Trophoblast cell (in vitro differentiated cells and primary cell): ENCODE results near the gene TRIM7.
A peak's percentile ranks its signal among the peaks of the same experiment; 100 is the strongest.

Source experiments
- DNase-seq, 2 donors: peaks; one replicate each; pipeline ENCODE4 v3.0.0-alpha.2; 2016
- H2AFZ ChIP-seq: 2 replicates; pipeline ENCODE4 v1.6.1; 2013; ENCODE audit warnings: low read length, moderate library complexity, mild to moderate bottlenecking; ENCODE audit not compliant: insufficient read depth, poor library complexity
- H2AK5ac ChIP-seq: 2 replicates; pipeline ENCODE4 v1.6.1; 2013; ENCODE audit warnings: mild to moderate bottlenecking, low read length
- H2BK120ac ChIP-seq: 2 replicates; pipeline ENCODE4 v1.6.1; 2013; ENCODE audit warnings: low read length, mild to moderate bottlenecking, moderate library complexity; ENCODE audit not compliant: insufficient read depth, poor library complexity
- H2BK12ac ChIP-seq: 2 replicates; pipeline ENCODE4 v1.6.1; 2013; ENCODE audit warnings: mild to moderate bottlenecking, low read length, moderate library complexity
- H2BK5ac ChIP-seq: 2 replicates; pipeline ENCODE4 v1.6.1; 2013; ENCODE audit warnings: low read length, low read depth, moderate library complexity, mild to moderate bottlenecking; ENCODE audit not compliant: poor library complexity
- H3K14ac ChIP-seq: 2 replicates; pipeline ENCODE4 v1.6.1; 2013; ENCODE audit warnings: mild to moderate bottlenecking, low read length
- H3K18ac ChIP-seq: 2 replicates; pipeline ENCODE4 v1.6.1; 2013; ENCODE audit warnings: mild to moderate bottlenecking, low read length
- H3K23ac ChIP-seq: 2 replicates; pipeline ENCODE4 v1.6.1; 2013; ENCODE audit warnings: low read length
- H3K27ac ChIP-seq: 2 replicates; pipeline ENCODE4 v1.5.1; 2013; ENCODE audit warnings: low read depth, mild to moderate bottlenecking, inconsistent platforms, low read length, moderate library complexity
- H3K27me3 ChIP-seq: 2 replicates; pipeline ENCODE4 v1.6.1; 2013; ENCODE audit warnings: inconsistent platforms, mild to moderate bottlenecking, low read length, moderate library complexity; ENCODE audit not compliant: insufficient read depth
- H3K36me3 ChIP-seq, 2 experiments: 1 replicate in 1 of 2; 2 replicates in 1 of 2; pipeline ENCODE4 v1.6.1; 2013; ENCODE audit warnings: low read length in 2 of 2, mild to moderate bottlenecking in 2 of 2, moderate library complexity in 1 of 2; ENCODE audit not compliant: insufficient read depth in 2 of 2, control insufficient read depth in 1 of 2
- H3K4ac ChIP-seq: 2 replicates; pipeline ENCODE4 v1.6.1; 2013; ENCODE audit warnings: low read depth, mild to moderate bottlenecking, low read length, moderate library complexity
- H3K4me1 ChIP-seq, 2 experiments: 1 replicate in 1 of 2; 2 replicates in 1 of 2; pipeline ENCODE4 v1.6.1; 2013; ENCODE audit warnings: low read length in 2 of 2, mild to moderate bottlenecking in 2 of 2, moderate library complexity in 1 of 2; ENCODE audit not compliant: insufficient read depth in 2 of 2, control insufficient read depth in 1 of 2
- H3K4me2 ChIP-seq: 2 replicates; pipeline ENCODE4 v1.6.1; 2013; ENCODE audit warnings: inconsistent platforms, mild to moderate bottlenecking, low read length, moderate library complexity
- H3K4me3 ChIP-seq: 2 replicates; pipeline ENCODE4 v1.5.1; 2013; ENCODE audit warnings: mild to moderate bottlenecking, low read depth, low read length, inconsistent platforms
- H3K79me1 ChIP-seq: one replicate; pipeline ENCODE4 v1.6.1; 2013; ENCODE audit warnings: low read length
- H3K79me2 ChIP-seq: 2 replicates; pipeline ENCODE4 v1.6.1; 2013; ENCODE audit warnings: low read length, mild to moderate bottlenecking; ENCODE audit not compliant: control insufficient read depth, insufficient read depth, poor library complexity
- H3K9ac ChIP-seq: 2 replicates; pipeline ENCODE4 v1.6.1; 2013; ENCODE audit warnings: mild to moderate bottlenecking, low read length
- H3K9me3 ChIP-seq: 2 replicates; pipeline ENCODE4 v1.6.1; 2013; ENCODE audit warnings: low read depth, mild to moderate bottlenecking, control low read depth, inconsistent platforms, low read length; ENCODE audit not compliant: insufficient read depth
- H4K12ac ChIP-seq: 2 replicates; pipeline ENCODE4 v1.6.1; 2013; ENCODE audit warnings: low read depth, mild to moderate bottlenecking, low read length, moderate library complexity
- H4K8ac ChIP-seq: 2 replicates; pipeline ENCODE4 v1.6.1; 2013; ENCODE audit warnings: low read depth, mild to moderate bottlenecking, low read length, moderate library complexity
- H4K91ac ChIP-seq: one replicate; pipeline ENCODE4 v1.6.1; 2013; ENCODE audit warnings: low read depth, mild to moderate bottlenecking, low read length, moderate library complexity
- WGBS: extraction: QIAGEN DNeasy Blood & Tissue Kit; methylation state at CpG from one replicate; pipeline ENCODE4 v1.1.7; 2013; ENCODE audit warnings: missing lambda C conversion rate; ENCODE audit not compliant: insufficient read length, insufficient coverage; ENCODE audit errors: extremely low coverage; 5-methylcytosine and 5-hydroxymethylcytosine counted together

Gene TRIM7

DNA sequence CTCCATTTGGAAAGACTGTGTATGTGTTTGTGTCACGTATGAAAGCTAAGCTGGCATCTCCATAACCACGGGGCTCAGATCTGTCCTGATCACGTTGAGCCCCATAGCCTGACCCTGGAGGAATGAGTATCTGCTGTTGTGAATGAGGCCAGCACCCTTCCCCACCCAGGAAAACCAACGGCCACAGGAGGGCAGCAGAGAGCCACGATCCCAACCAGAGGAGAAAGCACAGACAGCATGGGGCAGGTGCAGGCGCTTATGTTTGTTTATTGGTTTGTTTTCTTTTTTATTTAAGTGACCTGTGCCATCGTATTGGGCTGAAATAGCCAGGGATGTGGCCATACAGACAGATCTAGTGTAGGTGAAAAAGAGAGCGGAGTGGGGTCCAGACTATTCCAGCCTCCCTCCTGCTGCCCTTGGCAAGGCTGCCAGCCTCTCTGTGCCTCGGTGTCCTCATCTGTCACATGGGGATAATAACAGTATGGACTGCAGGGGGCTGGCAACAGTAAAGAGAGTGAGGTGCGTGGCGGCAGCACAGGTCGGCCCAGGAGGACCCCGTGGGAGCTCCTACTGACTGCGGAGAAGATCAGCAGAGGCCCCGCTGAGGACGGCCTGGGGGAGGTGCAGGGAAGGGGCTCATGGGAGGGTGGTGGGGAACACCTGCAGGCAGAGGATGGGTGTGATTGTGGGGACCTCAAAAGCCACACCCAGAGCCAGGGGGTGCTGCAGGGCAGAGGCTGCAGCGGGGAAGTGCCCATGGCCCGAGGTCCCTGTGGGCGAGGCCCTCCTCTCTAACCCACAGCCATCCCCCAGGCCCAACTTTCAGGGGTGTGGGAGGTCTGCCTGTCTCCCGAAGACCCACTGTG is 45.5 kb downstream of the TRIM7 start:
- H3K18ac ChIP-seq, result no peak overlapping the region
- H3K14ac ChIP-seq, result no peak overlapping the region
- H2BK5ac ChIP-seq, result no peak overlapping the region
- no peak overlapping the region for H4K8ac ChIP-seq
- no peak overlapping the region for H3K4me3 ChIP-seq
- H3K4me2 ChIP-seq, result no peak overlapping the region
- H2AK5ac ChIP-seq, result no peak overlapping the region
- H3K79me1 ChIP-seq, result no peaks in the 10 kb centered on the region
- no peak overlapping the region for H3K27ac ChIP-seq
- DNase-seq, result peak; percentile 81 to 94
- no peak overlapping the region for H2BK120ac ChIP-seq
- no peak overlapping the region for H3K4ac ChIP-seq
- H4K91ac ChIP-seq, result no peak overlapping the region
- H3K4me1 ChIP-seq, result peaks cover 2 to 5% of the 10 kb centered on the region in 2 experiments
- H4K12ac ChIP-seq, result no peak overlapping the region
- no peaks in the 10 kb centered on the region for H3K36me3 ChIP-seq
- H3K23ac ChIP-seq, result no peak overlapping the region
- H3K27me3 ChIP-seq, result no peaks in the 10 kb centered on the region
- WGBS, result no CpG with 5 or more reads among the region's 20 CpGs
- H2AFZ ChIP-seq, result no peak overlapping the region
- no peaks in the 10 kb centered on the region for H3K79me2 ChIP-seq
- peaks cover 2% of the 10 kb centered on the region for H3K9me3 ChIP-seq
- H3K9ac ChIP-seq, result no peak overlapping the region
- no peak overlapping the region for H2BK12ac ChIP-seq

DNA sequence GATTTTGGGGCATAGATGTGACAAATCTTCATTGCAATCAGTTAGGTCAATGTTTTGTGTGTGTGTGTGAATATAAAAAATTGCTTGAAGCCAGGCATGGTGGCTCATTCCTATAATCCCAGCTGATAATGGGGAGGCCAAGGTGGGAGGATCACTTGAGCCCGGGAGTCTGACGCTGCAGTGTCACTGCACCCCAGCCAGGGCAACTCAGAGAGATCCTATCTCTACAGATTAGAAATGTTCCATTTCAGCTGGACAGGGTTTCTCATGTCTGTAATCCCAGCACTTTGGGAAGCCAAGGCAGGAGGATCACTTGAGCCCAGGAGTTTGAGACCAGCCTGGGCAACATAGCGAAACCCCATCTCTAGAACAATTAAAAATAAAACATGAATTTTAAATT is 46.1 kb downstream of the TRIM7 start:
- no CpG with 5 or more reads among the region's 3 CpGs for WGBS
- H3K36me3 ChIP-seq, result no peaks in the 10 kb centered on the region
- no peak overlapping the region for H3K4ac ChIP-seq
- H3K14ac ChIP-seq, result no peak overlapping the region
- no peak overlapping the region for H2BK120ac ChIP-seq
- H3K9me3 ChIP-seq, result peaks cover 2% of the 10 kb centered on the region
- no peak overlapping the region for H2BK12ac ChIP-seq
- no peak overlapping the region for H3K4me2 ChIP-seq
- no peaks in the 10 kb centered on the region for H3K27me3 ChIP-seq
- H3K23ac ChIP-seq, result no peak overlapping the region
- no peak overlapping the region for H4K8ac ChIP-seq
- no peak overlapping the region for H2BK5ac ChIP-seq
- H3K18ac ChIP-seq, result no peak overlapping the region
- H3K4me1 ChIP-seq, result peaks cover 2 to 5% of the 10 kb centered on the region in 2 experiments
- DNase-seq, result no peak
- H3K27ac ChIP-seq, result no peak overlapping the region
- no peak overlapping the region for H2AK5ac ChIP-seq
- no peaks in the 10 kb centered on the region for H3K79me2 ChIP-seq
- H2AFZ ChIP-seq, result no peak overlapping the region
- no peak overlapping the region for H3K4me3 ChIP-seq
- H4K91ac ChIP-seq, result no peak overlapping the region
- no peak overlapping the region for H4K12ac ChIP-seq
- no peaks in the 10 kb centered on the region for H3K79me1 ChIP-seq
- no peak overlapping the region for H3K9ac ChIP-seq

DNA sequence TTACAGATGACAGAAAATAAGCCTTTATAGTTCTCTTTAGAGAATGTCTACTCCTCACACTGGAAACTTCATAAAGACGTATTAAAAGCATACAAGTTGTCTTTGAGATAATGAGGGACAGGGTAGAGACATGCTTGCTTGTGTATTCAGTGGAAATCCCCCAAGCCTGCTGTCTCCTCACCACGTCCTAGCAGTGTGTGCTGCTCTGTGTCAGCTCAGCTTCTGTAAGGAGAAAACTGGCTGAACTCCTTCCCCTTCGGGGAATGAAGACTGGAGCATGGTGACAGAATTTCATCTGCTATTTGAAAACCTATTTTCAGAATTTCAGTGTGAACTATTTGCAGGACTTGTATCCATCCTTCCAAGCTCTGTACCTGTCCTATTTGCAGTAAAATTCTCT is 48.2 kb downstream of the TRIM7 start:
- no peak overlapping the region for H4K91ac ChIP-seq
- no peak overlapping the region for H3K14ac ChIP-seq
- no peak overlapping the region for H3K4me3 ChIP-seq
- H3K79me2 ChIP-seq, result no peaks in the 10 kb centered on the region
- H3K9ac ChIP-seq, result no peak overlapping the region
- H3K36me3 ChIP-seq, result no peaks in the 10 kb centered on the region
- H4K8ac ChIP-seq, result no peak overlapping the region
- H3K9me3 ChIP-seq, result peaks cover 2% of the 10 kb centered on the region
- no peak overlapping the region for H2BK120ac ChIP-seq
- H3K18ac ChIP-seq, result no peak overlapping the region
- no peak overlapping the region for H4K12ac ChIP-seq
- no peak overlapping the region for H3K27ac ChIP-seq
- H2BK5ac ChIP-seq, result no peak overlapping the region
- H3K4me2 ChIP-seq, result no peak overlapping the region
- H3K4ac ChIP-seq, result no peak overlapping the region
- H3K4me1 ChIP-seq, result peaks cover 0 to 2% of the 10 kb centered on the region in 2 experiments
- H3K79me1 ChIP-seq, result no peaks in the 10 kb centered on the region
- DNase-seq, result no peak
- H2AK5ac ChIP-seq, result no peak overlapping the region
- no peaks in the 10 kb centered on the region for H3K27me3 ChIP-seq
- no peak overlapping the region for H3K23ac ChIP-seq
- H2AFZ ChIP-seq, result no peak overlapping the region
- WGBS, result no CpG with 5 or more reads among the region's 3 CpGs
- no peak overlapping the region for H2BK12ac ChIP-seq

DNA sequence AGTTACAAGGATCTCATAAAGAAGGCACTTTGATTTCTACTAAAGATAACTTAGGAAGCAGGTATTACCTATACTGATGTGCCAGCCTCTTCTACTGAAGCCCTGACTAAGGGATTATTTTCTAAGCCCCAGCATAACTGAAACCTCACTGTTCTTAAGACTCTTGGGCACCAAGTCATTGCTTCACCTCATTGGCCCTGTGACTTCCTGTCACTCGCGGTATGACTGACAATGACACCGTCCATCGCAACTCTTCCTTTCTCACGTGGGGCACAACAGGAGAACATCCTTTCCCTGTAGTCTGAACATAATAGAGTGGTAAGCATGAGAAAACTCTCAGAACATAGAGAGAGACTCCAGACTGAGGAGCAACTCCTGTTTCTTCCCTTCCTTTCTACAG is 51.2 kb downstream of the TRIM7 start:
- Histone ChIP-seq H3K18ac (no peak overlapping the region), H4K8ac (no peak overlapping the region)
- WGBS, result no CpG with 5 or more reads among the region's 5 CpGs

More for the DNA sequence above, 51.2 kb downstream of the TRIM7 start:
- Histone ChIP-seq H3K9me3 (peaks cover 2% of the 10 kb centered on the region), H3K79me1 (no peaks in the 10 kb centered on the region), H3K4me3 (no peak overlapping the region), H4K91ac (no peak overlapping the region), H4K12ac (no peak overlapping the region), H3K14ac (no peak overlapping the region), H3K27me3 (no peaks in the 10 kb centered on the region), H2AFZ (no peak overlapping the region), H3K4ac (no peak overlapping the region), H3K36me3 (no peaks in the 10 kb centered on the region), H3K27ac (no peak overlapping the region), H3K4me2 (no peak overlapping the region), H3K23ac (no peak overlapping the region), H3K9ac (no peak overlapping the region), H2AK5ac (no peak overlapping the region), H2BK120ac (no peak overlapping the region), H2BK12ac (no peak overlapping the region), H3K79me2 (no peaks in the 10 kb centered on the region), H3K4me1 (no peaks in the 10 kb centered on the region), H2BK5ac (no peak overlapping the region)
- no peak for DNase-seq
